Nephron (organoid): Measurements from ENCODE around the gene GABRP.

Experiments
- H3K27ac Mint-ChIP-seq, 3 experiments: 2 replicates each; pipeline ENCODE4 v1.8.0; 2020; ENCODE audit warnings: mixed read lengths in 3 of 3, mild to moderate bottlenecking in 2 of 3, moderate library complexity in 1 of 3
- H3K27me3 Mint-ChIP-seq: 2 replicates; pipeline ENCODE4 v1.8.0; 2021; ENCODE audit warnings: low read depth, mild to moderate bottlenecking, moderate library complexity, mixed read lengths
- H3K36me3 Mint-ChIP-seq: 2 replicates; pipeline ENCODE4 v1.8.0; 2020; ENCODE audit warnings: low read depth, mixed read lengths
- H3K4me1 Mint-ChIP-seq: 2 replicates; pipeline ENCODE4 v1.8.0; 2020; ENCODE audit warnings: mixed read lengths
- H3K4me3 Mint-ChIP-seq, 3 experiments: 2 replicates each; pipeline ENCODE4 v1.8.0; 2020; ENCODE audit warnings: mild to moderate bottlenecking in 3 of 3, mixed read lengths in 3 of 3, moderate library complexity in 2 of 3
- H3K9me3 Mint-ChIP-seq: 2 replicates; pipeline ENCODE4 v1.8.0; 2020; ENCODE audit warnings: mixed read lengths
- CTCF ChIP-seq, 3 experiments: fragments of 200-600 bp; sonication (generic); IDR thresholded peaks; one replicate each; pipeline ENCODE4 v1.5.0; 2021; ENCODE audit warnings: antibody characterized with exemption in 3 of 3; ENCODE audit not compliant: unreplicated experiment in 3 of 3

GABRP gene

DNA sequence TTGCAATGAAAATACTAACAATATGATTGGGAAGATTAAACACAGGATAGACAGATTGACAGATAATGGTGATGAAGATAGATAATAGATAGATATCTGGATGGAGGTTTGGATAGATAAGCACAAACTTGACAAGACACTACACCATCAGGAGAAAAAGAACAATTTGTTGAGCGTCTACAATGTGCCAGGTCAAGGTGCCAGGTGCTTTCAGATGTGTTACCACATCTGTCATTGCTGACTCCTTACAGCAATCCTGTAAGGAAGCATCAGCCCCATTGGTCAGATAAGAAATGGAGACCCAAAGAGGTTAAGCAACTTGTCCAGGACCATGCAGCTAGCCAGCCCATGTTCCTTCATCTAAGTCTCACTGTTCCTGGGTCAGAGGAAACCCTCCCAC lies 1.6 kb upstream of the GABRP start:
- H3K36me3 Mint-ChIP-seq = no peaks in the 10 kb centered on the region
- no peak overlapping the region for H3K4me3 Mint-ChIP-seq
- H3K27me3 Mint-ChIP-seq = peaks cover 14% of the 10 kb centered on the region
- no peak for TF ChIP-seq CTCF (IDR thresholded peaks at IDR 0.05; ENCODE audit: unreplicated experiment in 3 of 3)
- H3K27ac Mint-ChIP-seq = no peak overlapping the region
- peaks cover 16% of the 10 kb centered on the region for H3K4me1 Mint-ChIP-seq
- no peaks in the 10 kb centered on the region for H3K9me3 Mint-ChIP-seq

DNA sequence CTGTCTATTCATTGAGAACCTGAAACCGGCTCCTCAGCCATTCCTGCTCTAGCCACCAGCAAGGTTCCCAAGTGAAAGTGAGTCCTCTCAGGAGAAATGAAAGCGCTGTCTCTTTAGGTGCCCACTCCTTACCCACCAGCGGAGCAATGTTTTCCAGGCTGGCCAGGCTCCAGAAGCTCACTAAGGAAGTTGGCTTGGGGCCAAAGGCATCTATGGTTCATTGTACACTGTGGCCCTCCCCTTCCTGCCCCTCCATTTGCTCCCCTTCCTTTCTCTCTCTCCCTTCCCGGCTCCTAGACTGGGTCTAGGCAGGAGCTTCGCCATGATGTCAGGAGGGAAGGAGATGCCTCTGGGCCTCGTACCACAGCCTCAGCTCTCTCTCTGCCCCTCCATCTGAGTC lies 1.1 kb upstream of the GABRP start:
- peak overlapping the region in 1 of 3 experiments; percentile 33 for H3K27ac Mint-ChIP-seq
- H3K36me3 Mint-ChIP-seq = no peaks in the 10 kb centered on the region
- peaks cover 14% of the 10 kb centered on the region for H3K27me3 Mint-ChIP-seq
- no peak overlapping the region for H3K4me3 Mint-ChIP-seq
- no peaks in the 10 kb centered on the region for H3K9me3 Mint-ChIP-seq
- peaks cover 16% of the 10 kb centered on the region for H3K4me1 Mint-ChIP-seq
- TF ChIP-seq CTCF (IDR thresholded peaks at IDR 0.05; ENCODE audit: unreplicated experiment in 3 of 3) = no peak

GRCh38 chr5:170785416-170785815 lies 1.9 kb downstream of the GABRP start:
- Mint-ChIP-seq H3K27ac (peak overlapping the region in 2 of 3 experiments; percentile 9 to 46), H3K9me3 (no peaks in the 10 kb centered on the region), H3K4me3 (no peak overlapping the region), H3K36me3 (no peaks in the 10 kb centered on the region), H3K4me1 (peaks cover 16% of the 10 kb centered on the region), H3K27me3 (peaks cover 13% of the 10 kb centered on the region)
- no peak for TF ChIP-seq CTCF (IDR thresholded peaks at IDR 0.05; ENCODE audit: unreplicated experiment in 3 of 3)

GRCh38 chr5:170787216-170787615 lies 3.7 kb downstream of the GABRP start:
- H3K9me3 Mint-ChIP-seq = no peaks in the 10 kb centered on the region
- peaks cover 21% of the 10 kb centered on the region for H3K27me3 Mint-ChIP-seq
- no peak overlapping the region for H3K4me3 Mint-ChIP-seq
- no peak for TF ChIP-seq CTCF (IDR thresholded peaks at IDR 0.05; ENCODE audit: unreplicated experiment in 3 of 3)
- H3K4me1 Mint-ChIP-seq = peaks cover 16% of the 10 kb centered on the region
- no peak overlapping the region for H3K27ac Mint-ChIP-seq
- no peaks in the 10 kb centered on the region for H3K36me3 Mint-ChIP-seq

DNA sequence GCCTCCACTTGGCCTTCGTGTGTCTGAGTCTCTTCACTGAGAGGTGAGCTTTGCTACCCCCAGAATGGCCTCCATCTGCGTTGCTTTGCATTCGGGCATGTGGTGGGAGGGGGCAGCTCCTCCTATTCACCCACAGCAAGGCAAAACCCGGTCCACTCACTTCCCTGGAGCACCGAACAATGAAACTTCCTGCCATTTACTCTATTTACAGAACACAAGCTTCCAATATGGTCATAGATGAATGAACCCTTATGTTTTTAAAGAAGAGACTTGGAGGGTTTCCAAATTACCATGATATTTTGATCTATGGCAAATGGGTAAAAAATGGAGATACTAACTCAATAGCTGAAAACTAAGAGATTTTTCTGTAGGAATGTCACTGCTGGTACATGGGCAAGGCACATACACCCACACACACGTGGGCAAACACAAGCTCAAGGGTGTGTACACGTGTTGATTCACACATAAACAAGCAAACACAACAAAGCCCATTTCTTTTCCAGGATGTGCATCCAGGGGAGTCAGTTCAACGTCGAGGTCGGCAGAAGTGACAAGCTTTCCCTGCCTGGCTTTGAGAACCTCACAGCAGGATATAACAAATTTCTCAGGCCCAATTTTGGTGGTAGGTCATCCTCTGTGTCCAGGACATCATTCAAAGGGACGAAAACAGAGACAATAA lies 5.2 kb downstream of the GABRP start:
- TF ChIP-seq CTCF (IDR thresholded peaks at IDR 0.05; ENCODE audit: unreplicated experiment in 3 of 3) = no peak
- no peaks in the 10 kb centered on the region for H3K36me3 Mint-ChIP-seq
- no peak overlapping the region for H3K4me3 Mint-ChIP-seq
- peaks cover 16% of the 10 kb centered on the region for H3K4me1 Mint-ChIP-seq
- peaks cover 21% of the 10 kb centered on the region for H3K27me3 Mint-ChIP-seq
- H3K9me3 Mint-ChIP-seq = no peaks in the 10 kb centered on the region
- no peak overlapping the region for H3K27ac Mint-ChIP-seq

GRCh38 chr5:170791325-170791954 lies 7.9 kb downstream of the GABRP start:
- H3K27ac Mint-ChIP-seq = no peak overlapping the region
- peak; percentile 55 to 63 (median 59) for TF ChIP-seq CTCF (IDR thresholded peaks at IDR 0.05; ENCODE audit: unreplicated experiment in 3 of 3)
- H3K36me3 Mint-ChIP-seq = no peaks in the 10 kb centered on the region
- no peak overlapping the region for H3K4me3 Mint-ChIP-seq
- H3K4me1 Mint-ChIP-seq = no peaks in the 10 kb centered on the region
- peaks cover 25% of the 10 kb centered on the region for H3K27me3 Mint-ChIP-seq
- no peaks in the 10 kb centered on the region for H3K9me3 Mint-ChIP-seq
